8988T (cell line): ENCODE results near the gene MCHR1.
"Not testable (repeated sequence)": the region's sequence is repeated elsewhere in the genome, so short reads cannot be mapped to it uniquely, and the experiment has no call there.

Experiments used
- DNase-seq: peaks from one replicate; pipeline ENCODE4 v3.0.0; 2011

MCHR1 gene

GRCh38 chr22:40679249-40679963 is at the start of gene MCHR1:
Gene MCHR1 (plus strand): TSS chr22:40679484. CDS start chr22:40679653, 169 bp downstream.
- DNase-seq: no peak

GRCh38 chr22:40631925-40632324 is 47.4 kb upstream of the MCHR1 start:
- DNase-seq: no peak

GRCh38 chr22:40633036-40633435 is 46.2 kb upstream of the MCHR1 start:
- DNase-seq: no peak

- no peak for DNase-seq
Observed at GRCh38 chr22:40634119-40634903, 45.0 kb upstream of the MCHR1 start.

- DNase-seq: no peak
Observed at GRCh38 chr22:40635043-40635939, 44.0 kb upstream of the MCHR1 start.

- no peak for DNase-seq
Observed at GRCh38 chr22:40635940-40636379, 43.3 kb upstream of the MCHR1 start.

- peak; percentile 48 for DNase-seq
Observed at GRCh38 chr22:40636380-40637182, 42.7 kb upstream of the MCHR1 start, which contains the start of gene MRTFA. Gene MRTFA (minus strand): TSS chr22:40636719.

- DNase-seq: no peak
Observed at GRCh38 chr22:40637183-40638150, 41.8 kb upstream of the MCHR1 start.

GRCh38 chr22:40638261-40638660 is 41.0 kb upstream of the MCHR1 start:
- no peak for DNase-seq

GRCh38 chr22:40641269-40641668 is 38.0 kb upstream of the MCHR1 start:
- no peak for DNase-seq

GRCh38 chr22:40642316-40642715 is 37.0 kb upstream of the MCHR1 start:
- no peak for DNase-seq

GRCh38 chr22:40645579-40646197 is 33.6 kb upstream of the MCHR1 start:
- DNase-seq: no peak

GRCh38 chr22:40648386-40648785 is 30.9 kb upstream of the MCHR1 start:
- DNase-seq: no peak

GRCh38 chr22:40651057-40651456 is 28.2 kb upstream of the MCHR1 start:
- no peak for DNase-seq

GRCh38 chr22:40651563-40652501 is 27.5 kb upstream of the MCHR1 start:
- peak; percentile 61 for DNase-seq

GRCh38 chr22:40653361-40653760 is 25.9 kb upstream of the MCHR1 start:
- DNase-seq: no peak

- no peak for DNase-seq
Observed at GRCh38 chr22:40654522-40655167, 24.6 kb upstream of the MCHR1 start.

- DNase-seq: not testable (repeated sequence)
Observed at GRCh38 chr22:40655941-40656340, 23.3 kb upstream of the MCHR1 start.

GRCh38 chr22:40656651-40657050 is 22.6 kb upstream of the MCHR1 start:
- not testable (repeated sequence) for DNase-seq
